Activated naive CD4-positive, alpha-beta T cell (primary cell): ENCODE data around the gene RAD51B.

Experiments used
- DNase-seq, 4 experiments: peaks; one replicate each; lab custom pipeline; 2025; lab: John Stamatoyannopoulos, UW

RAD51B gene

GRCh38 chr14:68726093-68726695 lies 906.6 kb downstream of the RAD51B start:
- DNase-seq = no peak

- no peak for DNase-seq
These were observed 907.9 kb downstream of the RAD51B start for GRCh38 chr14:68727315-68728047.

- DNase-seq = no peak
These were observed 908.9 kb downstream of the RAD51B start for GRCh38 chr14:68728342-68729106.

GRCh38 chr14:68729556-68729955 lies 910.0 kb downstream of the RAD51B start:
- no peak for DNase-seq

GRCh38 chr14:68730348-68730747 lies 910.8 kb downstream of the RAD51B start:
- DNase-seq = no peak

GRCh38 chr14:68730811-68731425 lies 911.3 kb downstream of the RAD51B start:
- no peak for DNase-seq

GRCh38 chr14:68733086-68733914 lies 913.7 kb downstream of the RAD51B start:
- no peak for DNase-seq

- DNase-seq = peak in 1 of 4 experiments; percentile 5
These were observed 914.7 kb downstream of the RAD51B start for GRCh38 chr14:68734231-68734732.

GRCh38 chr14:68735856-68736255 lies 916.3 kb downstream of the RAD51B start:
- DNase-seq = no peak

GRCh38 chr14:68736471-68736871 lies 916.9 kb downstream of the RAD51B start:
- DNase-seq = no peak

- no peak for DNase-seq
These were observed 917.5 kb downstream of the RAD51B start for GRCh38 chr14:68737086-68737485.

GRCh38 chr14:68738559-68738958 lies 919.0 kb downstream of the RAD51B start:
- no peak for DNase-seq

GRCh38 chr14:68739701-68740100 lies 920.1 kb downstream of the RAD51B start:
- no peak for DNase-seq

- no peak for DNase-seq
These were observed 921.4 kb downstream of the RAD51B start for GRCh38 chr14:68740788-68741476.

GRCh38 chr14:68741477-68741791 lies 921.9 kb downstream of the RAD51B start:
- no peak for DNase-seq

GRCh38 chr14:68741839-68742470 lies 922.4 kb downstream of the RAD51B start:
- DNase-seq = no peak

- DNase-seq = no peak
These were observed 925.0 kb downstream of the RAD51B start for GRCh38 chr14:68744613-68745012.

- no peak for DNase-seq
These were observed 927.8 kb downstream of the RAD51B start for GRCh38 chr14:68747393-68747792.

GRCh38 chr14:68748260-68748659 lies 928.7 kb downstream of the RAD51B start:
- no peak for DNase-seq

- no peak for DNase-seq
These were observed 929.1 kb downstream of the RAD51B start for GRCh38 chr14:68748691-68749090.
